ENCODE results near the gene ZNF567.
"Not testable (repeated sequence)": the region's sequence is repeated elsewhere in the genome, so short reads cannot be mapped to it uniquely, and the experiment has no call there.

The ZNF567 gene

GRCh38 chr19:36687214-36688056 is at the start of gene ZNF567:
Gene ZNF567, plus strand, starts transcription at chr19:36687612. Its CDS starts 7,256 bp downstream, at chr19:36694868.
- DNase-seq: peak; percentile 97 to 98

GRCh38 chr19:36638862-36639510 is 48.4 kb upstream of the ZNF567 start:
- no peak for DNase-seq

- no peak for DNase-seq
Observed at GRCh38 chr19:36646746-36647145, 40.7 kb upstream of the ZNF567 start.

- no peak for DNase-seq
Observed at GRCh38 chr19:36652958-36653357, 34.5 kb upstream of the ZNF567 start.

- DNase-seq: no peak
Observed at GRCh38 chr19:36665832-36666231, 21.6 kb upstream of the ZNF567 start.

GRCh38 chr19:36668646-36669045 is 18.8 kb upstream of the ZNF567 start:
- no peak for DNase-seq

GRCh38 chr19:36672368-36672767 is 15.0 kb upstream of the ZNF567 start:
- no peak for DNase-seq

GRCh38 chr19:36674201-36674600 is 13.2 kb upstream of the ZNF567 start:
- no peak for DNase-seq

GRCh38 chr19:36679455-36679854 is 8.0 kb upstream of the ZNF567 start:
- no peak for DNase-seq

- no peak for DNase-seq
Observed at GRCh38 chr19:36685835-36686234, 1.6 kb upstream of the ZNF567 start.

- DNase-seq: no peak
Observed at GRCh38 chr19:36686365-36687213, 823 bp upstream of the ZNF567 start.

GRCh38 chr19:36688058-36688457 is 646 bp downstream of the ZNF567 start:
- no peak for DNase-seq

- no peak for DNase-seq
Observed at GRCh38 chr19:36707134-36707533, 19.7 kb downstream of the ZNF567 start.

- no peak for DNase-seq
Observed at GRCh38 chr19:36709423-36709822, 22.0 kb downstream of the ZNF567 start.

GRCh38 chr19:36719687-36720556 is 32.5 kb downstream of the ZNF567 start:
- DNase-seq: no peak

- not testable (repeated sequence) for DNase-seq
Observed at GRCh38 chr19:36736166-36736565, 48.8 kb downstream of the ZNF567 start.

GRCh38 chr19:36745870-36746269 is 58.5 kb downstream of the ZNF567 start:
- no peak for DNase-seq

GRCh38 chr19:36747750-36748149 is 60.3 kb downstream of the ZNF567 start:
- DNase-seq: no peak

GRCh38 chr19:36748431-36749275 is 61.2 kb downstream of the ZNF567 start:
- no peak for DNase-seq

- not testable (repeated sequence) for DNase-seq
Observed at GRCh38 chr19:36749613-36750012, 62.2 kb downstream of the ZNF567 start.

GRCh38 chr19:36750066-36750691 is 62.8 kb downstream of the ZNF567 start:
- no peak for DNase-seq

Measured in activated CD4-positive, alpha-beta T cell treated with anti-CD3 and anti-CD28 coated beads, Interleukin-2, amount 50 U/mL, for 4 hours (primary cell).